Endothelial cell (in vitro differentiated cells): Measurements from ENCODE around the gene TRIP6. TPM values are rescaled to one million over a fixed set of nuclear protein-coding genes. Genes with fewer than 3 reads are reported as not detected.

Experiments
- microRNA-seq: library from miRNA; unstranded; fragments of <30 nt; microRNA quantifications from one replicate; pipeline ENCODE4, GENCODE V29; 2020; ENCODE audit not compliant: unreplicated experiment
- total RNA-seq: library from RNA; stranded (reverse); fragmentation: NEBNext Ultra II Directional; extraction: Animal tissue kit (Norgen Biotek cat#: 25700); gene quantifications from one replicate; pipeline ENCODE4 v1.2.1, GENCODE V29; 2021; ENCODE audit not compliant: unreplicated experiment

The TRIP6 gene
- total RNA-seq, 1 donor from 2014 or later = 93.8 TPM

Small RNA genes within 50 kb of the gene (microRNA-seq; reads per million reads assigned to microRNA genes)
- gene MIR6875 = 2.3 reads per million, percentile 33 among the genes with 10 or more reads in this experiment

Other genes starting within 250 kb of the TRIP6 start
- 1.0 TPM for gene TFR2, start 225.8 kb upstream of the TRIP6 start, total RNA-seq
- gene ACTL6B, start 210.9 kb upstream of the TRIP6 start, total RNA-seq = not detected
- 336 TPM for gene GNB2, start 193.6 kb upstream of the TRIP6 start, total RNA-seq
- gene GIGYF1, start 173.1 kb upstream of the TRIP6 start, total RNA-seq = 70.6 TPM
- 30.6 TPM for gene POP7, start 161.3 kb upstream of the TRIP6 start, total RNA-seq
- 0.33 TPM for gene EPO, start 146.9 kb upstream of the TRIP6 start, total RNA-seq
- 0.05 TPM for gene ZAN, start 133.8 kb upstream of the TRIP6 start, total RNA-seq
- gene EPHB4, start 39.9 kb upstream of the TRIP6 start, total RNA-seq = 288 TPM
- gene SLC12A9, start 14.7 kb upstream of the TRIP6 start, total RNA-seq = 60.5 TPM
- 173 TPM for gene SRRT, start 7.7 kb downstream of the TRIP6 start, total RNA-seq
- gene UFSP1, start 22.3 kb downstream of the TRIP6 start, total RNA-seq = 2.4 TPM
- gene ACHE, start 28.5 kb downstream of the TRIP6 start, total RNA-seq = 3.0 TPM
- gene MUC3A, start 82.1 kb downstream of the TRIP6 start, total RNA-seq = 3.4 TPM
- gene MUC12, start 102.2 kb downstream of the TRIP6 start, total RNA-seq = 1.3 TPM
- gene MUC17, start 152.7 kb downstream of the TRIP6 start, total RNA-seq = not detected
- gene TRIM56, start 218.1 kb downstream of the TRIP6 start, total RNA-seq = 5.3 TPM